Heart right ventricle (tissue), 16 donors: ENCODE measurements around the gene SCGB3A1. TPM values are rescaled to one million over a fixed set of nuclear protein-coding genes. Genes with fewer than 3 reads are reported as not detected.

Experiments
- ATAC-seq, 8 donors: fragments of 200-7000 bp; cut with Tn5 transposase; one replicate each; pipeline ENCODE4 v1.9.1; 2020; ENCODE audit warnings: mild to moderate bottlenecking in 8 of 8, moderate library complexity in 8 of 8, moderate number of reproducible peaks in 1 of 8
- DNase-seq, 2 donors: peaks; one replicate each; pipeline ENCODE4 v3.0.0-alpha.2; 2020
- H3K27ac ChIP-seq, 10 donors: fragments of 200-600 bp; sonication (generic) in 2 of 10; one replicate each; pipeline versions ENCODE4 v1.5.0 to v1.8.0; 2020 to 2022; ENCODE audit warnings: mild to moderate bottlenecking in 3 of 10
- H3K27me3 ChIP-seq, 7 donors: fragments of 200-600 bp; one replicate each; pipeline ENCODE4 v1.8.0; 2021 to 2022; ENCODE audit warnings: mild to moderate bottlenecking in 2 of 7
- H3K36me3 ChIP-seq, 9 donors: fragments of 200-600 bp; sonication (generic) in 1 of 9; one replicate each; pipeline versions ENCODE4 v1.5.0 to v1.8.0; 2020 to 2022; ENCODE audit warnings: mild to moderate bottlenecking in 2 of 9
- H3K4me1 ChIP-seq, 9 donors: fragments of 200-600 bp; sonication (generic) in 1 of 9; one replicate each; pipeline versions ENCODE4 v1.5.0 to v1.8.0; 2020 to 2022; ENCODE audit warnings: mild to moderate bottlenecking in 4 of 9
- H3K4me3 ChIP-seq, 10 donors: fragments of 200-600 bp; sonication (generic) in 2 of 10; one replicate each; pipeline versions ENCODE4 v1.5.0 to v1.8.0; 2020 to 2022; ENCODE audit warnings: mild to moderate bottlenecking in 7 of 10, moderate library complexity in 2 of 10
- H3K9me3 ChIP-seq, 11 donors: fragments of 200-600 bp in 10 of 11; sonication (generic) in 2 of 11; one replicate each; pipeline versions ENCODE4 v1.5.0 to v1.8.0; 2013 to 2022; ENCODE audit warnings: mild to moderate bottlenecking in 2 of 11, control low read depth in 1 of 11, moderate library complexity in 1 of 11
- CTCF ChIP-seq, 9 donors: fragments of 200-600 bp; sonication (generic) in 2 of 9; IDR thresholded peaks; one replicate each; pipeline versions ENCODE4 v1.5.0 to v1.8.0; 2021 to 2022; ENCODE audit warnings: antibody characterized with exemption in 9 of 9, mild to moderate bottlenecking in 5 of 9, moderate library complexity in 1 of 9
- WGBS, 2 donors: extraction: QIAGEN DNeasy Blood & Tissue Kit; methylation state at CpG; one replicate each; pipeline ENCODE4 v1.1.7; 2013; ENCODE audit warnings: inconsistent platforms in 1 of 2; 5-methylcytosine and 5-hydroxymethylcytosine counted together
- intact Hi-C, 10 donors: fragments of 100-400 bp; cut with DNase I; formaldehyde crosslinking; loops; one replicate each; pipeline versions ENCODE4 v1.11.1 to v1.14.2; 2022
- polyA plus RNA-seq, 2 donors: library from polyadenylated mRNA; stranded (reverse); fragments of 200-250 nt; gene quantifications; one replicate each; pipeline ENCODE4 v1.2.3, GENCODE V29; 2013
- total RNA-seq, 10 donors: library from RNA; stranded (reverse); fragmentation: NEBNext Ultra II Directional in 3 of 10; extraction: Animal tissue kit (Norgen Biotek cat#: 25700) in 3 of 10; gene quantifications; one replicate each; pipeline versions ENCODE4 v1.2.1 to v1.2.4, GENCODE V29; 2021 to 2023
- donor health status: Arrhythmogenic right ventricular cardiomyopathy.
- donor health status: ischemic (EF 13 %, LVEDD 7.1; RV severe dilation, severe dysfunction).
- donor health status: healthy with polysubstance abuse.
- donor health status: DM: no; HTN: yes; CAD: no.
- donor health status: DM: no; HTN: no; CAD: no.
- donor health status: ischemic (EF 25% LVEDD 6.9; RV normal size, moderate dysfunction).
- donor health status: ischemic (EF 25% LVEDD 5.7; RV mildly dilated, moderate dysfunction).
- donor health status: healthy.
- donor health status: DM: yes; HTN: yes; CAD: no.
- donor health status: Ischemic cardiomyopathy.
- donor health status: ischemic (EF 35%, LVEDD 5.7; RV mildly dilated, moderate dysfunction).
- donor health status: nonischemic (EF 11% LVEDD 7.7; RV severe dilation, severe dysfunction).
- donor health status: DM: yes; HTN: yes; CAD: no.
- donor health status: PGD.
- donor health status: ischemic (EF 29% LVEDD 5.4; RV normal size, mild dysfunction).
- donor health status: nonischemic (EF 23%, LVEDD 6.1; RV moderate dilation, normal function).

The SCGB3A1 gene
- total and polyA plus RNA-seq, 12 donors = 0.38 to 0.88 (median 0.53) TPM; not detected in 7

- WGBS, 2 donors = 85 to 89% methylated on average over 17 of the region's 17 CpGs
- intact Hi-C loops = no loop called here
- Histone ChIP-seq H3K9me3 (no peaks in the 10 kb centered on the region), H3K36me3 (no peaks in the 10 kb centered on the region), H3K4me1 (peaks cover 0 to 23% (median 18%) of the 10 kb centered on the region in 9 donors), H3K27ac (no peak overlapping the region), H3K4me3 (no peak overlapping the region), H3K27me3 (peaks cover 9 to 45% (median 37%) of the 10 kb centered on the region in 7 donors)
- no peak for TF ChIP-seq CTCF (IDR thresholded peaks at IDR 0.05)
- DNase-seq = no peak
- ATAC-seq = no peak
These were observed 3.2 kb upstream of the SCGB3A1 start for GRCh38 chr5:180594311-180595045.

- no peak for ATAC-seq
- H3K27me3 ChIP-seq = peaks cover 9 to 53% (median 37%) of the 10 kb centered on the region in 7 donors
- H3K27ac ChIP-seq = no peak overlapping the region
- intact Hi-C loops = no loop called here
- H3K36me3 ChIP-seq = no peaks in the 10 kb centered on the region
- TF ChIP-seq CTCF (IDR thresholded peaks at IDR 0.05) = no peak
- no peak for DNase-seq
- 92 to 93% methylated on average over 18 to 19 of the region's 19 CpGs for WGBS, 2 donors
- peaks cover 0 to 23% (median 18%) of the 10 kb centered on the region in 9 donors for H3K4me1 ChIP-seq
- no peaks in the 10 kb centered on the region for H3K9me3 ChIP-seq
- no peak overlapping the region for H3K4me3 ChIP-seq
These were observed 2.3 kb upstream of the SCGB3A1 start for GRCh38 chr5:180593446-180594206.

GRCh38 chr5:180592176-180592575 is 877 bp upstream of the SCGB3A1 start:
- WGBS, 2 donors = 82 to 83% methylated on average over 10 of the region's 10 CpGs
- no peak for TF ChIP-seq CTCF (IDR thresholded peaks at IDR 0.05)
- H3K27me3 ChIP-seq = peaks cover 9 to 57% (median 37%) of the 10 kb centered on the region in 7 donors
- peak overlapping the region in 1 of 10 donors; percentile 55 for H3K4me3 ChIP-seq
- H3K27ac ChIP-seq = no peak overlapping the region
- H3K4me1 ChIP-seq = peaks cover 0 to 23% (median 18%) of the 10 kb centered on the region in 9 donors
- DNase-seq (no peak), ATAC-seq (no peak)
- intact Hi-C loops = no loop called here
- H3K36me3 ChIP-seq = no peaks in the 10 kb centered on the region
- no peaks in the 10 kb centered on the region for H3K9me3 ChIP-seq

GRCh38 chr5:180590543-180591310 is 572 bp downstream of the SCGB3A1 start:
- peaks cover 0 to 5% (median 0%) of the 10 kb centered on the region in 11 donors for H3K9me3 ChIP-seq
- peak overlapping the region; percentile 18 to 55 (median 38) for H3K4me3 ChIP-seq
- intact Hi-C loops = no loop called here
- WGBS, 2 donors = 1% methylated on average over 59 to 63 of the region's 63 CpGs
- peak in 6 of 8 donors; percentile 12 to 44 (median 28) for ATAC-seq
- H3K36me3 ChIP-seq = no peaks in the 10 kb centered on the region
- DNase-seq = no peak
- H3K27me3 ChIP-seq = peaks cover 9 to 60% (median 37%) of the 10 kb centered on the region in 7 donors
- peaks cover 0 to 23% (median 18%) of the 10 kb centered on the region in 9 donors for H3K4me1 ChIP-seq
- TF ChIP-seq CTCF (IDR thresholded peaks at IDR 0.05) = peak in 2 of 9 donors; percentile 25 to 31
- H3K27ac ChIP-seq = no peak overlapping the region
